Endothelial cell of umbilical vein (primary cell): ENCODE results near the gene CXCL16. TPM values are rescaled to one million over a fixed set of nuclear protein-coding genes. Genes with fewer than 3 reads are reported as not detected.

Source experiments
- BruUV-seq: library from RNA; stranded (reverse); fragments of 400-500 nt; replicated peaks from 2 replicates; lab custom pipeline; 2021; lab: Mats Ljungman, UMichigan
- CTCF ChIA-PET: fragments of 300-600, 350-600 bp; sonication (Branson Sonifier 250); formaldehyde crosslinking; loops from one replicate; lab custom pipeline; 2021; ENCODE audit warnings: antibody characterized with exemption, inconsistent platforms; lab: Charles Lee
- POLR2A ChIA-PET: fragments of 300-600, 350-600 bp; sonication (Branson Sonifier 250); formaldehyde crosslinking; loops from one replicate; lab custom pipeline; 2021; ENCODE audit warnings: antibody characterized with exemption, inconsistent platforms; lab: Charles Lee
- DNase-seq: peaks from one replicate; pipeline ENCODE4 v3.0.0-alpha.2; 2011; ENCODE audit warnings: low read depth, low spot score
- FAIRE-seq: peaks from 2 replicates; lab custom pipeline; 2011; peaks lifted over from hg19 to GRCh38; lab: Jason Lieb, UNC
- H2AFZ ChIP-seq: 2 replicates; pipeline ENCODE4 v1.6.0; 2012; ENCODE audit warnings: low read depth, low read length, control low read depth, inconsistent platforms
- H3K27ac ChIP-seq: 2 replicates; pipeline ENCODE4 v1.5.1; 2011; ENCODE audit warnings: low read depth, mild to moderate bottlenecking, control low read depth, low read length, moderate library complexity; ENCODE audit not compliant: insufficient read depth
- H3K27me3 ChIP-seq, 2 experiments: 2 replicates each; pipeline versions ENCODE4 v1.6.0 to v1.6.1; 2011; ENCODE audit warnings: low read length in 2 of 2, mixed read lengths in 1 of 2; ENCODE audit not compliant: control insufficient read depth in 2 of 2, insufficient read depth in 2 of 2
- H3K36me3 ChIP-seq, 2 experiments: 2 replicates in 1 of 2; 3 replicates in 1 of 2; pipeline ENCODE4 v1.5.1; 2011; ENCODE audit warnings: low read length in 2 of 2, mild to moderate bottlenecking in 1 of 2, moderate library complexity in 1 of 2; ENCODE audit not compliant: control insufficient read depth in 2 of 2, insufficient read depth in 2 of 2; ENCODE audit errors: extremely low read depth in 1 of 2
- H3K4me1 ChIP-seq: 3 replicates; pipeline ENCODE4 v1.5.1; 2011; ENCODE audit warnings: mild to moderate bottlenecking, low read length; ENCODE audit not compliant: control insufficient read depth, insufficient read depth; ENCODE audit errors: extremely low read depth
- H3K4me2 ChIP-seq: 2 replicates; pipeline ENCODE4 v1.6.1; 2011; ENCODE audit warnings: low read length, control low read depth, mixed read lengths; ENCODE audit not compliant: insufficient read depth
- H3K4me3 ChIP-seq, 3 experiments: fragments of 200-600 bp in 1 of 3; sonication (generic), shearing (Covaris generic) in 1 of 3; replicated peaks in 1 of 3; 2 replicates each; pipeline ENCODE4 v1.5.1; 2011 to 2016; ENCODE audit warnings: control low read depth in 3 of 3, low read length in 3 of 3, mild to moderate bottlenecking in 2 of 3, inconsistent platforms in 1 of 3, low read depth in 1 of 3, moderate library complexity in 1 of 3; ENCODE audit not compliant: insufficient read depth in 1 of 3
- H3K79me2 ChIP-seq: 2 replicates; pipeline ENCODE4 v1.6.0; 2012; ENCODE audit warnings: low read length, inconsistent platforms; ENCODE audit not compliant: control insufficient read depth, insufficient read depth
- H3K9ac ChIP-seq: replicated peaks from 2 replicates; pipeline ENCODE3; 2011; ENCODE audit warnings: low read length, control low read depth; ENCODE audit not compliant: insufficient read depth; ENCODE audit errors: extremely low read depth
- H3K9me1 ChIP-seq: replicated peaks from 3 replicates; pipeline ENCODE4 v1.6.0; 2011; ENCODE audit warnings: mild to moderate bottlenecking, low read length; ENCODE audit not compliant: control insufficient read depth, insufficient read depth; ENCODE audit errors: extremely low read depth
- H3K9me3 ChIP-seq: replicated peaks from 2 replicates; pipeline ENCODE4 v1.5.1; 2012; ENCODE audit warnings: low read length, inconsistent platforms; ENCODE audit not compliant: control insufficient read depth, insufficient read depth
- H4K20me1 ChIP-seq: replicated peaks from 2 replicates; pipeline ENCODE3; 2011; ENCODE audit warnings: mild to moderate bottlenecking, low read length; ENCODE audit not compliant: control insufficient read depth, insufficient read depth; ENCODE audit errors: extremely low read depth
- CTCF ChIP-seq, 2 donors: IDR thresholded peaks; 1 replicate in 1 of 2; 2 replicates in 1 of 2; pipeline ENCODE4 v1.5.1; 2011; ENCODE audit warnings: low read length in 2 of 2, mild to moderate bottlenecking in 2 of 2, moderate library complexity in 2 of 2, control low read depth in 1 of 2, inconsistent platforms in 1 of 2, low read depth in 1 of 2; ENCODE audit not compliant: insufficient read depth in 1 of 2; ENCODE audit errors: extremely low read depth in 1 of 2
- EZH2 ChIP-seq: IDR thresholded peaks from 2 replicates; pipeline ENCODE4 v1.6.1; 2012; ENCODE audit warnings: borderline replicate concordance, low read depth, mild to moderate bottlenecking, moderate library complexity, low read length, inconsistent platforms; ENCODE audit not compliant: severe bottlenecking
- FOS ChIP-seq: IDR thresholded peaks from 2 replicates; pipeline ENCODE4 v1.6.1; 2011; ENCODE audit warnings: mild to moderate bottlenecking, low read length, moderate library complexity, borderline replicate concordance; ENCODE audit not compliant: insufficient read depth
- GATA2 ChIP-seq: IDR thresholded peaks from 2 replicates; pipeline ENCODE4 v1.7.0; 2011; ENCODE audit warnings: low read depth, mild to moderate bottlenecking, moderate library complexity, mixed read lengths, low read length; ENCODE audit not compliant: insufficient read length, insufficient read depth
- JUN ChIP-seq: IDR thresholded peaks from 2 replicates; pipeline ENCODE4 v1.6.1; 2011; ENCODE audit warnings: borderline replicate concordance, low read depth; ENCODE audit not compliant: insufficient read length, insufficient read depth
- MYC ChIP-seq: IDR thresholded peaks from one replicate; pipeline ENCODE4 v1.6.1; 2011; ENCODE audit warnings: mild to moderate bottlenecking, low read depth, low read length
- POLR2A ChIP-seq: IDR thresholded peaks from 2 replicates; pipeline ENCODE4 v1.6.1; 2012; ENCODE audit warnings: low read depth, mild to moderate bottlenecking, control low read depth, low read length
- POLR2AphosphoS5 ChIP-seq: IDR thresholded peaks from 2 replicates; pipeline ENCODE4 v1.6.1; 2012; ENCODE audit warnings: low read depth, mild to moderate bottlenecking, control low read depth, low read length, moderate library complexity; ENCODE audit not compliant: insufficient read depth
- dilution Hi-C: fragments of 300-500 bp; cut with MboI; formaldehyde crosslinking; loops from one replicate; pipeline ENCODE4 v1.15.0; 2019; ENCODE audit warnings: low sequenced_read_pairs; ENCODE audit not compliant: extremely low pct_ligation_motif_present
- intact Hi-C: fragments of 100-400 bp; cut with micrococcal nuclease; formaldehyde crosslinking; loops from one replicate; pipeline ENCODE4 v1.10.0; 2022
- polyA plus RNA-seq, 4 experiments: library from polyadenylated mRNA; depleted of rRNA in 3 of 4; stranded (reverse) in 3 of 4; unstranded in 1 of 4; fragments of >200 nt; gene quantifications; 2 replicates each; pipeline versions ENCODE4 v1.2.1 to v1.2.3, GENCODE V29; 2011 to 2012; ENCODE audit warnings: missing spikeins in 1 of 4
- total RNA-seq: library from RNA; stranded (reverse); gene quantifications from 2 replicates; pipeline ENCODE4 v1.2.3, GENCODE V29; 2021
- TF ChIP-seq, protein P1 (sequence below): IDR thresholded peaks from 2 replicates; pipeline ENCODE4 v1.6.1; 2011; ENCODE audit not compliant: insufficient read depth, insufficient read length

Gene CXCL16
- total and polyA plus RNA-seq, 2 donors (not counting 3 experiments of a cell fraction or from before 2014, with no cell fraction given), result 4.8 to 6.1 TPM

- Histone ChIP-seq H3K27me3 (no peaks in the 10 kb centered on the region), H4K20me1 (no peaks in the 10 kb centered on the region), H3K4me1 (peaks cover 18% of the 10 kb centered on the region), H3K9me3 (no peaks in the 10 kb centered on the region), H3K9ac (no peak overlapping the region), H3K4me3 (no peak overlapping the region), H2AFZ (no peak overlapping the region), H3K27ac (no peak overlapping the region), H3K9me1 (no peaks in the 10 kb centered on the region), H3K79me2 (no peaks in the 10 kb centered on the region), H3K4me2 (no peak overlapping the region), H3K36me3 (peaks cover 0 to 2% of the 10 kb centered on the region in 2 experiments)
- dilution Hi-C loops, result no loop called here
- TF ChIP-seq CTCF (IDR thresholded peaks at IDR 0.05; ENCODE audit: extremely low read depth in 1 of 2, insufficient read depth in 1 of 2, low read depth in 1 of 2, low read length in 2 of 2) (no peak), GATA2 (no peak), FOS (no peak), POLR2A (no peak), POLR2AphosphoS5 (no peak), EZH2 (no peak), MYC (no peak), JUN (no peak)
- TF ChIP-seq, protein P1, sequence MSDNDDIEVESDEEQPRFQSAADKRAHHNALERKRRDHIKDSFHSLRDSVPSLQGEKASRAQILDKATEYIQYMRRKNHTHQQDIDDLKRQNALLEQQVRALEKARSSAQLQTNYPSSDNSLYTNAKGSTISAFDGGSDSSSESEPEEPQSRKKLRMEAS, result no peak
- POLR2A ChIA-PET, result no interaction called here
- CTCF ChIA-PET, result interaction anchor here (1.4 kb wide), 1 partner anchor 191 kb away, joined by 4 read pairs; the partner anchor contains the start of gene CHRNE
- FAIRE-seq (no peak), DNase-seq (no peak)
- intact Hi-C loops, result no loop called here
- BruUV-seq, result no TSS peak
Measured at GRCh38 chr17:4712526-4712925, 27.2 kb downstream of the CXCL16 start.
